Spleen (tissue), 7 donors: Measurements from ENCODE around the gene L3MBTL1.

Experiments
- CTCF ChIP-seq, 11 experiments: fragments of 200-600 bp in 7 of 11; fragments of 450-650 bp in 4 of 11; sonication (generic) in 4 of 11; IDR thresholded peaks in 8 of 11; conservative IDR thresholded peaks in 3 of 11; 1 replicate in 7 of 11; 2 replicates in 4 of 11; pipeline versions ENCODE4 v1.4.0 to v1.8.0; 2016 to 2021; ENCODE audit warnings: antibody characterized with exemption in 11 of 11, inconsistent platforms in 4 of 11, mild to moderate bottlenecking in 1 of 11
- POLR2A ChIP-seq, 3 donors: fragments of 450-650 bp; IDR thresholded peaks; one replicate each; pipeline ENCODE4 v1.5.1; 2017; ENCODE audit warnings: antibody characterized with exemption in 3 of 3, mild to moderate bottlenecking in 1 of 3
- donor health status: DM: no; HTN: no; CAD: no; lungs with moderate emphysema.
- donor health status: DM: no; HTN: no; CAD: no.
- donor health status: DM: no; HTN: no; CAD: no.

DNA sequence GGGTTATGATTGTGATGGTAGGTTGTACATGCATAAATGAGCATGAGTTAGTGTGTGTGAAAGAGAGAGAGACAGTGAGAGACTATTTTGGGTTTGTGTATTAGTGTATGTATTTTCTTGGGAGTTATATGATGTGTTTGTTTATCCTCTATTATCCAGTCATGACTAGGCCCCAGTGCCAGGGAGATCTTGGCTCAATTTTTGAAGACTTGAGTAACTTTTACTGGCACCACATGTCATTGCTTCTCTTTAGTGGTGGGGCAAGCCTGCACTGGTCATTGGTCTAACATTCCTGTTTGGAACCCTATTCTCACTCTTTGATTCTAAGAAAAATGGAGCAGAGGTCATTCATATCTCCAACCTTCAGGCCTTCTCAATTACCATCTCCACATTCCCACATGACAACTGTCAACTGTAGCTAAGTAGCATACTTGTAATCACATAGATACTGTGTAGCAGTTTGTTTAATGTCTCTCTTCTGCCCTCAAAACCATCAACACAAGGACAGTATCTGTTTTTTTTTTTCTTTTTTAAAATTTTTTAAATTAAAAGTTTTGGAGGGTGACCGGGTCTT, 8.8 kb downstream of the L3MBTL1 start:
- TF ChIP-seq CTCF (IDR thresholded peaks at IDR 0.05 in 8 of 11, conservative IDR thresholded peaks at IDR 0.05 in 3 of 11) (no peak), POLR2A (IDR thresholded peaks at IDR 0.05) (no peak)
